Glutamatergic neuron (in vitro differentiated cells): ENCODE results near the gene CAMKK2. TPM values are rescaled to one million over a fixed set of nuclear protein-coding genes. Genes with fewer than 3 reads are reported as not detected.

ENCODE experiments used
- DNase-seq: peaks from one replicate; pipeline ENCODE4 v3.0.0; 2022
- H3K27ac Mint-ChIP-seq: one replicate; pipeline ENCODE4 v1.8.0; 2020; ENCODE audit warnings: mild to moderate bottlenecking, mixed read lengths, inconsistent platforms; ENCODE audit not compliant: unreplicated experiment
- H3K27me3 Mint-ChIP-seq: one replicate; pipeline ENCODE4 v1.8.0; 2020; ENCODE audit warnings: mild to moderate bottlenecking, moderate library complexity, mixed read lengths, inconsistent platforms; ENCODE audit not compliant: unreplicated experiment
- H3K36me3 Mint-ChIP-seq: one replicate; pipeline ENCODE4 v1.8.0; 2020; ENCODE audit warnings: mild to moderate bottlenecking, mixed read lengths, inconsistent platforms; ENCODE audit not compliant: unreplicated experiment
- H3K4me1 Mint-ChIP-seq: one replicate; pipeline ENCODE4 v1.8.0; 2020; ENCODE audit warnings: mild to moderate bottlenecking, low read depth, mixed read lengths, inconsistent platforms; ENCODE audit not compliant: unreplicated experiment
- H3K4me3 Mint-ChIP-seq: one replicate; pipeline ENCODE4 v1.8.0; 2020; ENCODE audit warnings: mild to moderate bottlenecking, mixed read lengths, inconsistent platforms; ENCODE audit not compliant: unreplicated experiment
- H3K9me3 Mint-ChIP-seq: one replicate; pipeline ENCODE4 v1.8.0; 2020; ENCODE audit warnings: mild to moderate bottlenecking, moderate library complexity, mixed read lengths, inconsistent platforms; ENCODE audit not compliant: unreplicated experiment
- total RNA-seq: library from RNA; stranded (reverse); fragmentation: NEBNext Ultra II Directional; extraction: Animal tissue kit (Norgen Biotek cat#: 25700); gene quantifications from one replicate; pipeline ENCODE4 v1.2.1, GENCODE V29; 2021; ENCODE audit not compliant: unreplicated experiment
- TF ChIP-seq, protein P1 (sequence below): fragments of 200-600 bp; sonication (generic); IDR thresholded peaks from one replicate; pipeline ENCODE4 v1.5.0; 2021; ENCODE audit not compliant: partially characterized antibody, unreplicated experiment

CAMKK2 gene
- total RNA-seq, 1 donor from 2014 or later, result 50.2 TPM

DNA sequence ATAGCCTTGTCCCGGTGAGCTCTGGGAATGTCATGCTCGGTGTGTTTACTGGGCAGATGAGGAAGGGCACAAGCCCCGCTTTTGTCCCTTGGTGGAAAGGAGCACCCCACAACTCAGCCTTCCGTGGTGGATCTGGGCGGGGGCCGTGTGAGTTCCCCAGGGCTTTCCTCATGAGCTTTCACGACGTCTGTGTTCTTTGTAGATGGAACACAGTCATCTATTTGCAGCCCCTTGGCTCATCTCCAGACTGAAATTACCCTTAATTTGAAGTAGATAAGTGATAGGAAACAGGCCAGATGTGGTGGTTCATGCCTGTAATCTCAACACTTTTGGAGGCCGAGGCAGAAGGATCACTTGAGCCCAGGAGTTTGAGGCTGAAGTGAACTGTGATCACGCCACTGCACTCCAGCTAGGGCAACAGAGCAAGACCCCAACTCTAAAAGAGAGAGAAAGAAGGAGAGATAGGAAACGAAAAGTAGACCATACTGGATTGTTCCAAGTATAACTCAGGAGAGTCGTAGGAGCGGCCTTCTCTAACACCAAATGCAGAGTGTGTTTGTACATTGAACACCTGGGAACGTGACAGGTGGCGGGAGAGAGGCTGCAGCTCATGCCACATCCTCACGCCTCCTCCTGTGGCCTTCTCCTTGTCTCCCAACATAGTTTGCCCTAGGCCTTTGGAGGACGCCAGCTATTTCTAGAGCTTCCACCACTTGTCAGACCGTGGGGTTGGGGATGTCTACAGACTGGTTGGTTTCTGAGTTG lies 77.7 kb downstream of the CAMKK2 start:
- TF ChIP-seq, protein P1, sequence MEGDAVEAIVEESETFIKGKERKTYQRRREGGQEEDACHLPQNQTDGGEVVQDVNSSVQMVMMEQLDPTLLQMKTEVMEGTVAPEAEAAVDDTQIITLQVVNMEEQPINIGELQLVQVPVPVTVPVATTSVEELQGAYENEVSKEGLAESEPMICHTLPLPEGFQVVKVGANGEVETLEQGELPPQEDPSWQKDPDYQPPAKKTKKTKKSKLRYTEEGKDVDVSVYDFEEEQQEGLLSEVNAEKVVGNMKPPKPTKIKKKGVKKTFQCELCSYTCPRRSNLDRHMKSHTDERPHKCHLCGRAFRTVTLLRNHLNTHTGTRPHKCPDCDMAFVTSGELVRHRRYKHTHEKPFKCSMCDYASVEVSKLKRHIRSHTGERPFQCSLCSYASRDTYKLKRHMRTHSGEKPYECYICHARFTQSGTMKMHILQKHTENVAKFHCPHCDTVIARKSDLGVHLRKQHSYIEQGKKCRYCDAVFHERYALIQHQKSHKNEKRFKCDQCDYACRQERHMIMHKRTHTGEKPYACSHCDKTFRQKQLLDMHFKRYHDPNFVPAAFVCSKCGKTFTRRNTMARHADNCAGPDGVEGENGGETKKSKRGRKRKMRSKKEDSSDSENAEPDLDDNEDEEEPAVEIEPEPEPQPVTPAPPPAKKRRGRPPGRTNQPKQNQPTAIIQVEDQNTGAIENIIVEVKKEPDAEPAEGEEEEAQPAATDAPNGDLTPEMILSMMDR, result no peak
- H3K27me3 Mint-ChIP-seq, result peaks cover 1% of the 10 kb centered on the region
- DNase-seq, result no peak
- H3K36me3 Mint-ChIP-seq, result no peaks in the 10 kb centered on the region
- no peak overlapping the region for H3K4me3 Mint-ChIP-seq
- H3K4me1 Mint-ChIP-seq, result no peaks in the 10 kb centered on the region
- H3K27ac Mint-ChIP-seq, result no peak overlapping the region
- peaks cover 2% of the 10 kb centered on the region for H3K9me3 Mint-ChIP-seq

DNA sequence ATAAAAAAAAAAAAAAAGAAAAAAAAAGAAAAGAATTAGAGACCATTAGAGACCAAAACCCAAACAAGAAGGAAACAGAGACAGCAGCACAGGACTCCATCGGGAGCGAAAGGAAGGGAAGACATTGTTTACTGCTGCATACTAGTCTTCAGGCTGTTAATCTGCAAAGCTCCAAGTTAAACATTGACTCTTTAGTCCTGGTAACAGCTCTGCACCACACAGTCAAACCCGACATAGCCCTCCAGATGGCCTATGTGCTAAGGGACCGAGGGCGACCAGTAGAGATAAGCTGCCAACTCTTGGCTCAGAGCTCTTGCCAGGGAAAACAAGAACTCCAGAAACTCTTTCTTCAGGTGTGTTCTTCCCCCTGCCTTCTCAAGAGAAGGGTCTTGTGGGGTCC lies 78.7 kb downstream of the CAMKK2 start:
- Mint-ChIP-seq H3K27me3 (peaks cover 1% of the 10 kb centered on the region), H3K4me3 (no peak overlapping the region), H3K36me3 (no peaks in the 10 kb centered on the region), H3K27ac (no peak overlapping the region), H3K9me3 (peaks cover 2% of the 10 kb centered on the region), H3K4me1 (no peaks in the 10 kb centered on the region)
- TF ChIP-seq, protein P1, result no peak
- DNase-seq, result no peak

DNA sequence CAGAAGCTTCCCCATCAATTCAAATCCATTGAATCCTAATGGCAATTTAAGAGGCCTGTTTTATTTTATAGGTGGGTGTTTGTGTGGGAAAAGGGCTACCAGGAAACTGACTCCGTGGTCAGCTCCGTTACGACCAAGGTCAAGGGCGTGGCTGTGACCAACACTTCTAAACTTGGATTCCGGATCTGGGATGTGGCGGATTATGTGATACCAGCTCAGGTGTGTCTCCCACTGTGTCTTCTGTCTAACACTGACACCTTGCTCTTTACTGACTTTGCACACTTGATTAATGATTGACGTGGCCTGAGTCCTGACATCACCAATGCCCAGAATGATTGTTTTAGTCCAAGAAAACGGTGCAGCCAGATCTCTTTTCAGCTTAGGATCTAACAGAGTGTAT lies 79.4 kb downstream of the CAMKK2 start:
- Mint-ChIP-seq H3K27ac (no peak overlapping the region), H3K9me3 (peaks cover 2% of the 10 kb centered on the region), H3K36me3 (no peaks in the 10 kb centered on the region), H3K27me3 (peaks cover 1% of the 10 kb centered on the region), H3K4me1 (no peaks in the 10 kb centered on the region), H3K4me3 (no peak overlapping the region)
- TF ChIP-seq, protein P1, result no peak
- no peak for DNase-seq

DNA sequence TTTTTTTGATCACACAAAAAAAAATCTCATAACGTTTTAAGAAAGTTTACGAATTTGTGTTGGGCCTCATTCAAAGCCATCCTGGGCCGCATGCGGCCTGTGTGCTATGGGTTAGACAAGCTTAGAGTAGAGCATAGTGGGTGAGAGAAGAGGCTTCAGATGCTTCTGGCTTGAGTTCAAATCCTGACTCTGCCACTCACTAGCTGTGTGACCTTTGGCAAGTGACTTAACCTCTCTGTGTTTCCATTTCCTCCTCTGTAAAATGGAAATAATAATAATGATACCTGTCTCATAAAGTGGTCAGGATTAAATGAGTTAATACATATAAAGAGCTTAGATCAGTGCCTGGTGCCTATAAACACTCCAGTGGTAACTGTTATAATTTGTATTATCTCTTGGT lies 80.4 kb downstream of the CAMKK2 start:
- no peak for DNase-seq
- Mint-ChIP-seq H3K36me3 (no peaks in the 10 kb centered on the region), H3K27me3 (peaks cover 1% of the 10 kb centered on the region), H3K4me3 (no peak overlapping the region), H3K4me1 (no peaks in the 10 kb centered on the region), H3K27ac (no peak overlapping the region), H3K9me3 (peaks cover 2% of the 10 kb centered on the region)
- TF ChIP-seq, protein P1, result no peak

DNA sequence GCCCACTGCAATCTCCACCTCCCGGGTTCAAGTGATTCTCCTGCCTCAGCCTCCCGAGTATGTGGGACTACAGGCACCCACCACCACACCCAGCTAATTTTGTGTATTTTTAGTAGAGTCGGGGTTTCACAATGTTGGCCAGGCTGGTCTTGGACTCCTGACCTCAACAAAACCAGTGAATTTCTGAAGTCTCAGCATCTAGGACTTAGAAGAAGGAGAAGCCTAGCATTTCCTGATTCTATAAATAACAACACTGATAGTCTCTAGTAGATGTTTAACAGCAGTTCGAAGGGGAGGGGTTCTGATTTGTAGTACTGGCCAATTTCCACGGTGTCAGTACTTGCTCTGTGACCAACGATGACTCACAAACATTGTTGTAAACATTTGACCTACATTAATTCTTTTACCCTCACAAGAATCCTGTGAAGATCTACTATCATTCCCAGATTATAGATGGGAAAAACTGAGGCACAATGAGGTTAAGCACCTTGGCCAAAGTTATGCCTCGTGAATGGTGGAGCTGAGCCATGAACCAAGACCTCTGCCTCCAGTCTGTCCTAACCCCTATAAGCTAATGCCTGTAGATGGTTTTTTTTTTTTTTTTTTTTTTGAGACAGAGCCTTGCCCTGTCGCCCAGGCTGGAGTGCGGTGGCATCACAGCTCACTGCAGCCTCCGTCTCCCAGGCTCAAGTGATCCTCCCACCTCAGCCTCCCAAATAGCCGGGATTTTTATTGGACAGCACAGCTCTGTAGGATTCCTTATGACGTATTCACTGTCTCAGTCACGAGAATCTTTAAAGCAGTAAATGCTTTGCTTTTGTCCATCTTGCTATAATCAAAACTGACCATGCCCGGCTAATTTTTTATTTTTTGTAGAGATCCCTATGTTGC lies 81.4 kb downstream of the CAMKK2 start:
- no peak for DNase-seq
- Mint-ChIP-seq H3K36me3 (no peaks in the 10 kb centered on the region), H3K27me3 (peaks cover 7% of the 10 kb centered on the region), H3K27ac (no peak overlapping the region), H3K4me1 (no peaks in the 10 kb centered on the region), H3K9me3 (peaks cover 4% of the 10 kb centered on the region), H3K4me3 (no peak overlapping the region)
- TF ChIP-seq, protein P1, result no peak
